ENCODE data around the gene AMPH.

AMPH gene

GRCh38 chr7:38334163-38334562 is 297.0 kb downstream of the AMPH start:
- TF ChIP-seq EZH2phosphoT487 (conservative IDR thresholded peaks at IDR 0.05; ENCODE audit: low read length): no peak
- TF ChIP-seq, protein P1, sequence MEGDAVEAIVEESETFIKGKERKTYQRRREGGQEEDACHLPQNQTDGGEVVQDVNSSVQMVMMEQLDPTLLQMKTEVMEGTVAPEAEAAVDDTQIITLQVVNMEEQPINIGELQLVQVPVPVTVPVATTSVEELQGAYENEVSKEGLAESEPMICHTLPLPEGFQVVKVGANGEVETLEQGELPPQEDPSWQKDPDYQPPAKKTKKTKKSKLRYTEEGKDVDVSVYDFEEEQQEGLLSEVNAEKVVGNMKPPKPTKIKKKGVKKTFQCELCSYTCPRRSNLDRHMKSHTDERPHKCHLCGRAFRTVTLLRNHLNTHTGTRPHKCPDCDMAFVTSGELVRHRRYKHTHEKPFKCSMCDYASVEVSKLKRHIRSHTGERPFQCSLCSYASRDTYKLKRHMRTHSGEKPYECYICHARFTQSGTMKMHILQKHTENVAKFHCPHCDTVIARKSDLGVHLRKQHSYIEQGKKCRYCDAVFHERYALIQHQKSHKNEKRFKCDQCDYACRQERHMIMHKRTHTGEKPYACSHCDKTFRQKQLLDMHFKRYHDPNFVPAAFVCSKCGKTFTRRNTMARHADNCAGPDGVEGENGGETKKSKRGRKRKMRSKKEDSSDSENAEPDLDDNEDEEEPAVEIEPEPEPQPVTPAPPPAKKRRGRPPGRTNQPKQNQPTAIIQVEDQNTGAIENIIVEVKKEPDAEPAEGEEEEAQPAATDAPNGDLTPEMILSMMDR (IDR thresholded peaks at IDR 0.05; ENCODE audit: insufficient read depth, low read length, poor library complexity, severe bottlenecking): no peak
- Histone ChIP-seq H2AFZ (ENCODE audit: low read depth, low read length, severe bottlenecking) (no peak overlapping the region), H3K36me3 (ENCODE audit: low read length) (no peaks in the 10 kb centered on the region), H3K4me2 (ENCODE audit: low read depth, low read length, poor library complexity, severe bottlenecking) (no peak overlapping the region), H4K20me1 (ENCODE audit: low read depth, low read length) (no peaks in the 10 kb centered on the region), H3K9me3 (ENCODE audit: insufficient read depth, low read length) (no peaks in the 10 kb centered on the region), H3K9ac (ENCODE audit: low read length) (no peak overlapping the region), H3K27ac (ENCODE audit: low read depth, low read length) (no peak overlapping the region), H3K9me2 (replicated peaks; ENCODE audit: insufficient read depth, low read length) (no peaks in the 10 kb centered on the region), H3F3A (ENCODE audit: insufficient read depth) (no peaks in the 10 kb centered on the region), H3K27me3 (ENCODE audit: low read length) (no peaks in the 10 kb centered on the region), H3K4me3 (ENCODE audit: insufficient read depth, low read length, poor library complexity, severe bottlenecking) (no peak overlapping the region), H3K79me2 (ENCODE audit: insufficient read depth, low read length) (no peaks in the 10 kb centered on the region)

Data from SU-DHL-6 (cell line).